IMR-90 (cell line): ENCODE data around the gene MGAT4A. TPM values are rescaled to one million over a fixed set of nuclear protein-coding genes. Genes with fewer than 3 reads are reported as not detected.

Experiments
- ATAC-seq: fragments of 200-7000 bp; cut with Tn5 transposase; 2 replicates; pipeline ENCODE4 v1.9.1; 2020; ENCODE audit warnings: low read depth, mild to moderate bottlenecking, moderate library complexity
- BruUV-seq: library from RNA; stranded (reverse); fragments of 400-500 nt; replicated peaks from 2 replicates; lab custom pipeline; 2021; lab: Mats Ljungman, UMichigan
- CTCF ChIA-PET: fragments of 300-600 bp; formaldehyde crosslinking; extraction: SDS; loops from one replicate; lab custom pipeline; 2021; ENCODE audit warnings: antibody characterized with exemption; lab: Yijun Ruan, JAX
- POLR2A ChIA-PET: fragments of 300-600 bp; sonication (Branson Sonifier 250); formaldehyde crosslinking; loops from one replicate; lab custom pipeline; 2022; ENCODE audit warnings: antibody characterized with exemption; ENCODE audit not compliant: unreplicated experiment; lab: Charles Lee
- DNase-seq: peaks from one replicate; pipeline ENCODE4 v3.0.0; 2013
- H2AFZ ChIP-seq: replicated peaks from 2 replicates; pipeline ENCODE3; 2013; ENCODE audit warnings: low read length, mild to moderate bottlenecking; ENCODE audit not compliant: poor library complexity
- H2AK5ac ChIP-seq: 2 replicates; pipeline ENCODE4 v1.6.1; 2013; ENCODE audit warnings: low read depth, low read length, inconsistent platforms
- H2AK9ac ChIP-seq: replicated peaks from 2 replicates; pipeline ENCODE3; 2013; ENCODE audit warnings: mild to moderate bottlenecking, low read depth, low read length, moderate library complexity; ENCODE audit not compliant: poor library complexity
- H2BK120ac ChIP-seq: 2 replicates; pipeline ENCODE4 v1.6.1; 2013; ENCODE audit warnings: low read depth, low read length, inconsistent platforms
- H2BK15ac ChIP-seq: 3 replicates; pipeline ENCODE4 v1.6.1; 2013; ENCODE audit warnings: low read depth, low read length, inconsistent platforms
- H2BK20ac ChIP-seq: 2 replicates; pipeline ENCODE4 v1.6.1; 2013; ENCODE audit warnings: low read depth, mild to moderate bottlenecking, inconsistent platforms, low read length, moderate library complexity
- H2BK5ac ChIP-seq: 2 replicates; pipeline ENCODE4 v1.6.1; 2013; ENCODE audit warnings: mild to moderate bottlenecking, low read depth, low read length, inconsistent platforms; ENCODE audit not compliant: poor library complexity, severe bottlenecking
- H3K14ac ChIP-seq: replicated peaks from 2 replicates; pipeline ENCODE4 v1.6.1; 2013; ENCODE audit warnings: low read depth, low read length, inconsistent platforms
- H3K18ac ChIP-seq: 2 replicates; pipeline ENCODE4 v1.6.1; 2013; ENCODE audit warnings: low read depth, low read length, control low read depth
- H3K23ac ChIP-seq: 2 replicates; pipeline ENCODE4 v1.6.1; 2013; ENCODE audit warnings: low read depth, low read length, inconsistent platforms
- H3K27ac ChIP-seq: 2 replicates; pipeline ENCODE4 v1.5.1; 2013; ENCODE audit warnings: mild to moderate bottlenecking, control low read depth, low read length; ENCODE audit not compliant: insufficient read depth
- H3K27me3 ChIP-seq: 2 replicates; pipeline ENCODE4 v1.6.1; 2013; ENCODE audit warnings: low read length; ENCODE audit not compliant: control insufficient read depth, insufficient read depth
- H3K36me3 ChIP-seq: 2 replicates; pipeline ENCODE4 v1.6.1; 2013; ENCODE audit warnings: low read length, mixed read lengths; ENCODE audit not compliant: control insufficient read depth, insufficient read depth
- H3K4ac ChIP-seq: 2 replicates; pipeline ENCODE4 v1.6.1; 2013; ENCODE audit warnings: low read depth, low read length, inconsistent platforms
- H3K4me1 ChIP-seq: 2 replicates; pipeline ENCODE4 v1.6.1; 2013; ENCODE audit warnings: low read length, mixed read lengths; ENCODE audit not compliant: control insufficient read depth, insufficient read depth
- H3K4me2 ChIP-seq: 2 replicates; pipeline ENCODE4 v1.6.1; 2013; ENCODE audit warnings: low read depth, mild to moderate bottlenecking, control low read depth, low read length, moderate library complexity
- H3K4me3 ChIP-seq: 2 replicates; pipeline ENCODE4 v1.5.1; 2013; ENCODE audit warnings: low read depth, mild to moderate bottlenecking, control low read depth, low read length, moderate library complexity; ENCODE audit not compliant: insufficient read depth
- H3K56ac ChIP-seq: 2 replicates; pipeline ENCODE4 v1.6.1; 2013; ENCODE audit warnings: low read length, inconsistent platforms; ENCODE audit not compliant: insufficient read depth; ENCODE audit errors: extremely low read depth
- H3K79me1 ChIP-seq, 2 experiments: 2 replicates each; pipeline ENCODE4 v1.6.1; 2013; ENCODE audit warnings: low read length in 2 of 2, inconsistent platforms in 1 of 2, low read depth in 1 of 2
- H3K9ac ChIP-seq: 2 replicates; pipeline ENCODE4 v1.6.1; 2013; ENCODE audit warnings: low read depth, low read length, control low read depth
- H3K9me1 ChIP-seq: 2 replicates; pipeline ENCODE4 v1.6.1; 2013; ENCODE audit warnings: low read length, inconsistent platforms; ENCODE audit not compliant: insufficient read depth
- H3K9me3 ChIP-seq: 2 replicates; pipeline ENCODE4 v1.6.1; 2013; ENCODE audit warnings: low read length; ENCODE audit not compliant: control insufficient read depth, insufficient read depth
- H4K20me1 ChIP-seq: 2 replicates; pipeline ENCODE4 v1.6.1; 2013; ENCODE audit warnings: low read length, inconsistent platforms; ENCODE audit not compliant: insufficient read depth
- H4K5ac ChIP-seq: 2 replicates; pipeline ENCODE4 v1.6.1; 2013; ENCODE audit warnings: mild to moderate bottlenecking, low read depth, low read length, control low read depth
- H4K8ac ChIP-seq, 2 experiments: 2 replicates each; pipeline ENCODE4 v1.6.1; 2013; ENCODE audit warnings: low read depth in 2 of 2, low read length in 2 of 2, control low read depth in 1 of 2, inconsistent platforms in 1 of 2
- H4K91ac ChIP-seq: 2 replicates; pipeline ENCODE4 v1.6.1; 2013; ENCODE audit warnings: low read depth, low read length, inconsistent platforms; ENCODE audit not compliant: insufficient read depth
- BHLHE40 ChIP-seq: fragments of 150-350 bp; IDR thresholded peaks from 2 replicates; pipeline ENCODE4 v1.6.1; 2016; ENCODE audit warnings: mild to moderate bottlenecking, low read depth, low read length
- CEBPB ChIP-seq: IDR thresholded peaks from 2 replicates; pipeline ENCODE4 v1.6.1; 2012; ENCODE audit warnings: low read depth, low read length, improper control_type of control experiment
- FOS ChIP-seq: fragments of 150-350 bp; IDR thresholded peaks from 2 replicates; pipeline ENCODE4 v1.6.1; 2016; ENCODE audit warnings: low read depth, low read length
- RAD21 ChIP-seq: IDR thresholded peaks from 2 replicates; pipeline ENCODE4 v1.6.1; 2012; ENCODE audit warnings: low read length, improper control_type of control experiment
- SMC3 ChIP-seq: fragments of 150-350 bp; IDR thresholded peaks from 2 replicates; pipeline ENCODE4 v1.6.1; 2016; ENCODE audit warnings: low read depth, mild to moderate bottlenecking, antibody characterized with exemption, low read length, moderate library complexity
- WGBS, 2 experiments: methylation state at CpG; one replicate each; pipeline versions ENCODE4 v1.1.5 to v1.1.7; 2013; ENCODE audit warnings: missing lambda C conversion rate in 2 of 2; ENCODE audit not compliant: insufficient read length in 1 of 2; ENCODE audit errors: extremely low coverage in 2 of 2; 5-methylcytosine and 5-hydroxymethylcytosine counted together
- dilution Hi-C: fragments of 300-500 bp; cut with HindIII; formaldehyde crosslinking; loops from one replicate; pipeline ENCODE4 v1.14.3; 2018; ENCODE audit warnings: low sequenced_read_pairs; ENCODE audit not compliant: unreplicated experiment
- in situ Hi-C: fragments of 300-500 bp; cut with MboI; formaldehyde crosslinking; loops from 3 replicates; pipeline ENCODE4 v1.14.3; 2019; ENCODE audit warnings: low sequenced_read_pairs, inconsistent platforms, mixed read lengths
- intact Hi-C: fragments of 100-400 bp; cut with micrococcal nuclease; formaldehyde crosslinking; loops from 2 replicates; pipeline ENCODE4 v1.10.0; 2022
- polyA plus RNA-seq, 3 experiments: library from polyadenylated mRNA; depleted of rRNA; stranded (reverse); fragments of >200 nt; gene quantifications; 2 replicates each; pipeline ENCODE4 v1.2.3, GENCODE V29; 2012; ENCODE audit warnings: low replicate concordance in 1 of 3
- total RNA-seq: library from RNA; depleted of rRNA; stranded (reverse); fragments of >200 nt; gene quantifications from 2 replicates; pipeline ENCODE4 v1.2.3, GENCODE V29; 2012
- TF ChIP-seq, protein P1 (sequence below): conservative IDR thresholded peaks from 2 replicates; pipeline ENCODE4 v1.5.1; 2012; ENCODE audit warnings: mild to moderate bottlenecking, low read depth, low read length, improper control_type of control experiment

MGAT4A gene
- total and polyA plus RNA-seq, 2 of the 4 experiments (the other 2 are of a cell fraction) = under 0.01 TPM; not detected in 1

DNA sequence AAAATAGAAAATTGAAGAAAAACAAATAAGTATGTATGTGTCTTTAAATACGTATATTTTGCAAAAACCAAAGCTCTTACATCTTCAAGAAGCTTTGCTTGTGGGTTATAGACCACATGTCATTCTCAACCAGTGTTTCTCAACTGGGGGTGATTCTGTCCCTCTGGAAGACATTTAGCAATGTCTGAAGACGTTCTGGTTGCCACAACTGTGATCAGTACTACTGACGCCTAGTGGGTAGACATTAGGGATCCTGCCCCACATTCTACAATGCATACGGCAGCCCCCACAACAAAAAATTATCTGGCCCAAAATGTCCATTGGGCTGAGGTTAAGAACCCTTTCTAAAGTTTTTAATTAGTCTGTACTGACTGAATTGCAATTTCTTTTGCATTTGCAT lies 74.1 kb downstream of the MGAT4A start:
- Histone ChIP-seq H3K4me1 (no peaks in the 10 kb centered on the region), H3K9me1 (no peaks in the 10 kb centered on the region), H4K91ac (no peak overlapping the region), H2AFZ (no peak overlapping the region), H3K4ac (no peak overlapping the region), H4K8ac (no peak overlapping the region), H3K36me3 (no peaks in the 10 kb centered on the region), H3K4me2 (no peak overlapping the region), H3K56ac (no peak overlapping the region), H3K79me1 (no peaks in the 10 kb centered on the region), H3K4me3 (no peak overlapping the region), H3K27ac (no peak overlapping the region), H2BK15ac (no peak overlapping the region), H3K14ac (no peak overlapping the region), H4K20me1 (no peaks in the 10 kb centered on the region), H2AK5ac (no peak overlapping the region), H4K5ac (no peak overlapping the region), H3K9ac (no peak overlapping the region), H2BK5ac (no peak overlapping the region), H3K23ac (no peak overlapping the region), H2BK20ac (no peak overlapping the region), H3K18ac (no peak overlapping the region), H2BK120ac (no peak overlapping the region), H3K9me3 (no peaks in the 10 kb centered on the region), H3K27me3 (peaks cover 6% of the 10 kb centered on the region), H2AK9ac (no peak overlapping the region)
- in situ Hi-C loops (no loop called here), intact Hi-C loops (loop anchor here (10.0 kb wide), 1 partner anchor 1608 kb away; no protein-coding TSS in a partner anchor), dilution Hi-C loops (no loop called here)
- WGBS, 2 experiments = 20% methylated on average over 1 of the region's 4 CpGs; no CpG with 5 or more reads in 1 of the 2 experiments
- no peak for DNase-seq
- no TSS peak for BruUV-seq
- TF ChIP-seq SMC3 = no peak
- no peak for TF ChIP-seq RAD21
- no peak for TF ChIP-seq BHLHE40
- no peak for TF ChIP-seq FOS
- TF ChIP-seq, protein P1, sequence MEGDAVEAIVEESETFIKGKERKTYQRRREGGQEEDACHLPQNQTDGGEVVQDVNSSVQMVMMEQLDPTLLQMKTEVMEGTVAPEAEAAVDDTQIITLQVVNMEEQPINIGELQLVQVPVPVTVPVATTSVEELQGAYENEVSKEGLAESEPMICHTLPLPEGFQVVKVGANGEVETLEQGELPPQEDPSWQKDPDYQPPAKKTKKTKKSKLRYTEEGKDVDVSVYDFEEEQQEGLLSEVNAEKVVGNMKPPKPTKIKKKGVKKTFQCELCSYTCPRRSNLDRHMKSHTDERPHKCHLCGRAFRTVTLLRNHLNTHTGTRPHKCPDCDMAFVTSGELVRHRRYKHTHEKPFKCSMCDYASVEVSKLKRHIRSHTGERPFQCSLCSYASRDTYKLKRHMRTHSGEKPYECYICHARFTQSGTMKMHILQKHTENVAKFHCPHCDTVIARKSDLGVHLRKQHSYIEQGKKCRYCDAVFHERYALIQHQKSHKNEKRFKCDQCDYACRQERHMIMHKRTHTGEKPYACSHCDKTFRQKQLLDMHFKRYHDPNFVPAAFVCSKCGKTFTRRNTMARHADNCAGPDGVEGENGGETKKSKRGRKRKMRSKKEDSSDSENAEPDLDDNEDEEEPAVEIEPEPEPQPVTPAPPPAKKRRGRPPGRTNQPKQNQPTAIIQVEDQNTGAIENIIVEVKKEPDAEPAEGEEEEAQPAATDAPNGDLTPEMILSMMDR = no peak
- no peak for TF ChIP-seq CEBPB
- ChIA-PET CTCF (interaction anchor here (0.9 kb wide), 1 partner anchor 410 kb away, joined by 4 read pairs; no protein-coding TSS in a partner anchor), POLR2A (no interaction called here)
- ATAC-seq = no peak
